H1 (cell line): ENCODE data around the gene LIN28B. TPM values are rescaled to one million over a fixed set of nuclear protein-coding genes. Genes with fewer than 3 reads are reported as not detected.

Experiments used
- EZH2 ChIP-seq: fragments of 200-600 bp; sonication (generic); IDR thresholded peaks from 2 replicates; pipeline ENCODE4 v1.7.1; 2012; ENCODE audit warnings: low read depth, mild to moderate bottlenecking, moderate library complexity, low read length, inconsistent platforms; ENCODE audit not compliant: severe bottlenecking
- HDAC2 ChIP-seq, 2 experiments: fragments of 300-600 bp in 1 of 2; sonication (generic) in 1 of 2; IDR thresholded peaks; 2 replicates each; pipeline ENCODE4 v1.6.1; 2011 to 2012; ENCODE audit warnings: low read depth in 2 of 2, low read length in 2 of 2, mild to moderate bottlenecking in 2 of 2, moderate library complexity in 2 of 2, borderline replicate concordance in 1 of 2, inconsistent platforms in 1 of 2
- JUN ChIP-seq: IDR thresholded peaks from 2 replicates; pipeline ENCODE4 v1.6.1; 2011; ENCODE audit warnings: low read depth, mild to moderate bottlenecking, improper control_type of control experiment, low read length
- polyA plus RNA-seq, 7 experiments: library from polyadenylated mRNA; depleted of rRNA in 3 of 7; stranded (reverse) in 5 of 7; unstranded in 2 of 7; fragments of >200 nt in 5 of 7; fragments of 200-250 nt in 2 of 7; gene quantifications; 1 replicate in 5 of 7; 2 replicates in 1 of 7; 4 replicates in 1 of 7; pipeline versions ENCODE4 v1.2.1 to v1.2.3, GENCODE V29; 2011 to 2013; ENCODE audit warnings: missing spikeins in 2 of 7, mixed read lengths in 2 of 7
- total RNA-seq: library from RNA; stranded (reverse); fragmentation: NEBNext Ultra II Directional; extraction: Animal tissue kit (Norgen Biotek cat#: 25700); gene quantifications from 2 replicates; pipeline ENCODE4 v1.2.1, GENCODE V29; 2021

The LIN28B gene
- total and polyA plus RNA-seq, 2 of the 8 experiments (the other 6 are each of a cell fraction or from before 2014, with no cell fraction given), result 27.4 to 94.7 TPM

DNA sequence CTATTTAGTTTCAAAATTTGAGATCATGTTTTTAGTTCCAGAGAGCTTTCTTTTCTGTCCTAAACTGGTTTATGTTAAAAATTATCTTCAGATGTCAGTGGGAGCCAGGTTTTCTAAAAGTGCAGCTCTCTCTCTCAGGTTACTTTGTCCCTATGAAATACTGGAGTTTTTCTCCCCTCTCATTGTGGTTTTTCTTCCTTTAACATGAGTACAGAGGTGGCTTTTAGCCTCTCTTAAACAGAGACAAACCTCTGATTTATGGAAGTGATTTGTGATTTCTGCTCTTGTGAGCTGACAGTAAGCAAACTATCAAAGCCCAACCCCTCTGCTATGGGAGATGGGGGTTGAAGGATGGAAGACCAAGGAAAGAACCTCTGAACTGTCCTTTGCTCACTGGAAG, 85.7 kb downstream of the LIN28B start (continued):
- TF ChIP-seq HDAC2 (IDR thresholded peaks at IDR 0.05; ENCODE audit: borderline replicate concordance in 1 of 2, low read depth in 2 of 2, low read length in 2 of 2), result no peak
- no peak for TF ChIP-seq JUN
- no peak for TF ChIP-seq EZH2
